Measurements from ENCODE around the gene NRG2. TPM values are rescaled to one million over a fixed set of nuclear protein-coding genes. Genes with fewer than 3 reads are reported as not detected.

NRG2 gene
- polyA plus RNA-seq, 3 donors, result 2.0 to 4.8 (median 3.1) TPM

GRCh38 chr5:140018096-140018481 lies 25.0 kb downstream of the NRG2 start:
- no peak overlapping the region for H3K27ac ChIP-seq (ENCODE audit: low read depth, low read length)
- WGBS, 3 donors, result 79 to 89% (median 80%) methylated on average over 8 of the region's 8 CpGs

DNA sequence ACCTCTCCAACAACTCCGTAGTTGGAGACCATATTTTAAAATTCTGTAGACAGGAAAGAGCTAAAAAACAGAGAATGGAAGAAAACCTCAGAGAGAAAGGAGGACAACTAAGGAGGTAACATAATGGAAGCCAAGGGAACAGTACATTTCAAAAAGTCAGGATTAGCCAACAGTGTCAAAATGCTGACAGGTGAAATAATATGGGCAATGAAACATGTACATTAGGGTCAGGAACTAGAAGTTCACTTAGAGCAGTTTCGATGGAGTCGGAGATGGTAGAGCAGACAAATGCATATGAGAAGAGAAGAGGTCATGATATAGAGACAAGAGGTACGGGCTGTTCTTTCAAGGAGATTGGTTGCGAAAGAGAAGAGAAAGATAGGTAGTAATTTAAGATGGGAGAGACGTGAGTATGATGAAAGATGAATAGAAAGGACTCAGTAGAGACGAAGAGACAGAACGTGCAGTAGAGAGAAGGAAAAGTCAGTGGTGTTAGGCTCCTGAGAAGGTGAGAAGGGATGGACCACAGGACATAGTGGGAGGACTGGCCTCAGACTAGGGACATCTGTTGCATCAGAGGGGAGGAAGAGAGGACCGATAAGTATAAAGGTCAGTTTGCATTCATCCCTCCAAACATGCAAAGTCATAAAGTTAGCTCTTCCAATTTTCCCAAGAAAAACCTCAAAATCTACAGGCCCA lies 25.6 kb downstream of the NRG2 start:
- WGBS, 3 donors, result 90 to 98% (median 94%) methylated on average over 9 of the region's 9 CpGs

GRCh38 chr5:140015706-140016105 lies 27.4 kb downstream of the NRG2 start:
- WGBS, 3 donors, result 79 to 88% (median 88%) methylated on average over 5 of the region's 5 CpGs
- no peak overlapping the region for H3K27ac ChIP-seq (ENCODE audit: low read depth, low read length)

More for the DNA sequence above, 25.6 kb downstream of the NRG2 start:
- H3K27ac ChIP-seq (ENCODE audit: low read depth, low read length), result no peak overlapping the region

DNA sequence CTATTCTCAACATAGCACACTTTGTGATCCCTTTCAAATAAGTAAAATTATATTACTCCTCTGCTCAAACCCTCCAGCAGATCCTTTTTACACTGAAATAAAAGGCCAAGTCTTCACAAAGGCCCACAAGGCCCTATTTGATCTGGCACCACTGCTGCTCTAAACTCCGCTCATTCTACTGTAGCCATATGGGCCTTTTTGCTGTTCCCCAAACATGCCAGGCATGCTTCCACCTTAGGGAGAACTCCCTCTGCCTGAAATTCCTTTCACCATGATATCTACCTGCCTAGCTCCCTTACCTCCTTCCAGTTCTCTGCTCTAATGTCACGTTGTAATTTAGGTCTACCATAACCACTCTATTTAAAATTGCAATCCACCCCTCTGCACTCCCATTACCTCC lies 28.3 kb downstream of the NRG2 start:
- H3K27ac ChIP-seq (ENCODE audit: low read depth, low read length), result no peak overlapping the region
- WGBS, 3 donors, result 80 to 92% (median 92%) methylated on average over 2 of the region's 2 CpGs

DNA sequence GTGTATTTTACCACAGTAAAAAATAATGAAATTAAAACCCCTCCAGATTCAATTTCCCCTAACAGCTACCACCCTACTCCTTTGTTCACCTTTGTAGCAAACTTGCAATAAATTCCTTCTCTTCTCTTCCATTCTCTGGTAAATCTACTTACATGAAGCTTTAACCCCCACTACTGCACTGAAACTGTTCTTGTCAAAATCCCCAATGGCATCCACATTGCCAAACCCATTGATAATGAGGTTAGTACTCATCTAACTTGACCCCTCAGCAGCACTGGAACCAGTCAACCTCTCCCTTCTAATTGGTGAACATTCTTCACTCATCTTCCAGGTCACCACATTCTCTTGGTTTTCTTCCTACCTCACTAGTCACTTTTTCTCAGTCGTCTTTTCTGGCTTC lies 29.6 kb downstream of the NRG2 start:
- 80 to 86% (median 83%) methylated on average over 1 of the region's 1 CpG for WGBS, 3 donors
- H3K27ac ChIP-seq (ENCODE audit: low read depth, low read length), result no peak overlapping the region

GRCh38 chr5:140012443-140012842 lies 30.7 kb downstream of the NRG2 start:
- H3K27ac ChIP-seq (ENCODE audit: low read depth, low read length), result no peak overlapping the region
- WGBS, 3 donors, result 71 to 95% (median 88%) methylated on average over 1 of the region's 1 CpG

DNA sequence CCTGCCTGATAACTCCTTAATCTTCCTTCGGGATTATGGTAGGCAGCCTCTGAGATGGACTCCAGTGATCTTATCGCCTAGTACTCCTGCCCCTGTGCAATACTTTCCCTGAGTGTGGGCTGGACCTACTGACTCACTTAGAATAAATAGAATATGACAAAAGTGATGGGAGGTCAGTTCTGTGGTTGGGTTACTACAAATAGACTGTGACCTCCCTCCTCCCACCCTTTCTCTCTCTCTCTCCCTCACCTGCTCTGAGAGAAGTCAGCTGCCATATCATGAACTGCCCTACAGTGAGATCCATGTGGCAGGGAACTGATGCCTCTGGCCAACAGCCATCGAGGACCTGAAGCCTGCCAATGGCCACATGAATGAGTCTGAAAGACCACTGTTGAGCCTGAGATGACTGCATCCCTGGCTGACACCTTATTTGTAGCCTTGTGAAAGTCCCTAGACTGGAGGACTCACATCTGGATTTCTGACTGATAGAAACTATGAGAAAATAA lies 31.7 kb downstream of the NRG2 start:
- 65 to 80% (median 76%) methylated on average over 3 of the region's 3 CpGs for WGBS, 3 donors
- H3K27ac ChIP-seq (ENCODE audit: low read depth, low read length), result no peak overlapping the region

DNA sequence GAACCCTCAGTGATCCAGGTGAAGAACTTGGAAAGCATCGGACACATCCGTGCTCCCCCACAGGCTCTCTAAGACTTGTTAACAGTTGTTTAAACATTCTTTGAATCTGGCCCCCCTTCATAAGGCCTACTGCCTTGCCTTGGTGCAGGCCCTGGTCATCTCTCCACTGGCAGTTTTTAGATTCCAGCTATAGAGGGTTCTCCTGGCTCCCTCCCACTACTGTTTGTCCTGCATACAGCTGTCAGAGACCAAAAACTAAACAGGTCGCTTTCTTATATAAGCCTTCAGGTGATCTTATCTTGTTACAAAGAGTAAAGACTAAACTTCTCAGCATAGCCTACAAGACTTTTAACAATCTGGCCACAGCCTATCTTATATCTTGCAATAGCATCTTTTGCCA lies 32.3 kb downstream of the NRG2 start:
- no peak overlapping the region for H3K27ac ChIP-seq (ENCODE audit: low read depth, low read length)
- 85 to 90% (median 88%) methylated on average over 3 of the region's 3 CpGs for WGBS, 3 donors

GRCh38 chr5:140007311-140007710 lies 35.8 kb downstream of the NRG2 start:
- H3K27ac ChIP-seq (ENCODE audit: low read depth, low read length), result no peak overlapping the region
- 84 to 93% (median 88%) methylated on average over 2 of the region's 2 CpGs for WGBS, 3 donors

GRCh38 chr5:140005145-140005591 lies 37.9 kb downstream of the NRG2 start:
- no peak overlapping the region for H3K27ac ChIP-seq (ENCODE audit: low read depth, low read length)
- WGBS, 3 donors, result 81 to 88% (median 84%) methylated on average over 4 of the region's 4 CpGs

- no peak overlapping the region for H3K27ac ChIP-seq (ENCODE audit: low read depth, low read length)
- 67 to 84% (median 83%) methylated on average over 2 of the region's 2 CpGs for WGBS, 3 donors
Measured at GRCh38 chr5:140004174-140004573, 38.9 kb downstream of the NRG2 start.

DNA sequence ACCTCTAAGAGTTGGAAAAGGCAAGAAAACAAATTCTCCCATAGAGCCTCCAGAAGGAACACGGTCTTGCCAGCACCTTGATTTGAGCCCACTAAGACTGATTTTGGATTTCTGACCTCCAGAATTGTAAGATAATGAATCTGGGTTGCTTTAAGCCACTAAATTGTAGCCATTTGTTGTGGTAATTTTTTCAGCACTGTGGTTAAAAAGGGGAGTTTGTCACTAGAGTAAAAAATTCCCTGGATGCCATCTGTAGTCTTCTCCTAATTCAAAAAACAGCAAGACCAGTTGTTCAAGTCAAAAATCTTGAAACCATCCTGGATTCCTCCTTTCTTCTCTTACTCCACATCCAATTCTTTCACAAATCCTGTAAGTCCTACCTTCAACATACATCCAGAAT lies 39.6 kb downstream of the NRG2 start:
- no peak overlapping the region for H3K27ac ChIP-seq (ENCODE audit: low read depth, low read length)
- WGBS, 3 donors, result 83 to 92% (median 91%) methylated on average over 1 of the region's 1 CpG

DNA sequence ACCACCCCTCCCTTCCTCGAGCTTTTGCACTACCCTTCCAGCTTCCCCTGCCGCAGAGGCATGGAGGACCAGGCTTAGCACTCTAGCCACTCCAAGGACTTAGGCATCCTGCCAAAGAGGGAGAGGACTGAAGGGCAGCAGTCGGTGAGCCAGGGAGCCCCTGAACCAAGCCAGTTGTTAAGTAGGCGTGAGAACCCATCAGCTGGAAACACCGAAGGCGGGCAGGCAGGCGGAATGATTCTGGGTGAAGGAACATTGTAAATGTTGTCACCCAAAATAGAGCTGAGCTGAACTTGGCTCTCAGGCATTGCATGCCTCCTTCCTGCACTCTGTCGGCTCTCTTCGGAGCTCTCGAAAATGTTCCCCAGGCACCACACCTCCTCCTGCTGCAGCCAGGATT lies 42.8 kb downstream of the NRG2 start:
- no peak overlapping the region for H3K27ac ChIP-seq (ENCODE audit: low read depth, low read length)
- WGBS, 3 donors, result 43 to 83% (median 81%) methylated on average over 10 of the region's 10 CpGs

DNA sequence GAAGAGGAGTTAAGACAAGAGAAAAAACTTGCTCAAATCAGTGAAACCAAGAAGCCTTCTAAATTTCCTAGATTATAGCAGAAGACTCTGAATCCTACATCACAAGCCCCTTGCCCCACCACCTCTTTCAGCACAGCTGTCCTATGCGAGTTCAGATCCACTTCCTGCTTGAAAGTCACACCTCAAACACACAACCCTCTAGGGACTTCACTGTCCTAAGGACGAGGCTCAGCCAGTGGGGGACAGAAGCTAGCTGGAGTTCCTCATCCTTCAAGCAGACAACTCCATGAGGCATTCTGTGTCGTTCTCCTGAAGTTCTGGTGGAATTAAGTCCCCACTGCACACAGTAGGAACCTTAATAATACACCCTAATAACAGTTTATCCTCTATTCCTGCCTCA lies 44.3 kb downstream of the NRG2 start:
- no peak overlapping the region for H3K27ac ChIP-seq (ENCODE audit: low read depth, low read length)
- WGBS, 3 donors, result 50 to 82% (median 59%) methylated on average over 3 of the region's 3 CpGs

- H3K27ac ChIP-seq (ENCODE audit: low read depth, low read length), result no peak overlapping the region
- WGBS, 3 donors, result 96 to 100% (median 96%) methylated on average over 1 of the region's 1 CpG
Measured at GRCh38 chr5:139997276-139997675, 45.8 kb downstream of the NRG2 start.

DNA sequence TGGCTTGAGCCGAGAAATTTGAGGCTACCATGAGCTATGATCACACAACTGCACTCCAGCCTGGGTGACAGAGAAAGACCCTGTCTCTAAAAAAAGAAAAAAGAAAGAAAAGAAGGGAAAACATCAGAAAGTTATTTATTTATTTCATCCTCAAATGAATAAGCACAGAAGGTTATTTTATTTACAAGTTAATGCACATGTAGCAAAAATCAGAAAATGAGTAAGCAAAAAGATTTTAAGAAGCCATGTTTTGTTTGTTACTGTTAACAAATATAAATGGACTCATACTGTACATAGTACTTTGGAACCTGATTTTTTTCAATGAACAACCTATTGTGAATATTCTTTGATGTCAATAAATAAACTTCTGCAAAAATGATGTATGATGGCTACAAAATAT lies 47.2 kb downstream of the NRG2 start:
- no peak overlapping the region for H3K27ac ChIP-seq (ENCODE audit: low read depth, low read length)
- WGBS, 3 donors, result 90 to 94% (median 92%) methylated on average over 1 of the region's 1 CpG

GRCh38 chr5:139994234-139994633 lies 48.9 kb downstream of the NRG2 start:
- 63 to 88% (median 78%) methylated on average over 1 of the region's 1 CpG for WGBS, 3 donors
- no peak overlapping the region for H3K27ac ChIP-seq (ENCODE audit: low read depth, low read length)

GRCh38 chr5:139985733-139986132 lies 57.4 kb downstream of the NRG2 start:
- WGBS, 3 donors, result 71 to 84% (median 72%) methylated on average over 3 of the region's 3 CpGs

DNA sequence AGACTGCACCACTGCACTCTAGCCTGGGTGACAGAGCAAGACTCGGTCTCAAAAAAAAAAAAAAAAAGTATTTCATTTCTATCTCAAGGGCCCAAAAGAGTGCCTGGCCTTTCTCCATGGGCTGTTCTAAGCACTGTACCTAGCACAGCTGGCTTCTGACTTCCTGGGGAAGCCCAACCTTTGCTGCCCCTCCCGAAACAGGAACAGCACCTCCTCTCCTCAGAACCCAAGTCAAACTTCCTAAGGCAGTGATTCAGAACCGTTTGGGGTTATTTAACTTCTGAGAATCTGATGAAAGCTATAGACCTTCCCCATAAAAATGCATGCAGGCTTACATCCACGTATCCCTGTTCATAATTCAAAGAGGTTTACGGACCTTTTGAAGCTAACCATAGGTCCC lies 57.8 kb downstream of the NRG2 start:
- H3K27ac ChIP-seq (ENCODE audit: low read depth, low read length), result no peak overlapping the region
- 41 to 77% (median 50%) methylated on average over 5 of the region's 5 CpGs for WGBS, 3 donors

More at GRCh38 chr5:139985733-139986132, 57.4 kb downstream of the NRG2 start:
- H3K27ac ChIP-seq (ENCODE audit: low read depth, low read length), result no peak overlapping the region

DNA sequence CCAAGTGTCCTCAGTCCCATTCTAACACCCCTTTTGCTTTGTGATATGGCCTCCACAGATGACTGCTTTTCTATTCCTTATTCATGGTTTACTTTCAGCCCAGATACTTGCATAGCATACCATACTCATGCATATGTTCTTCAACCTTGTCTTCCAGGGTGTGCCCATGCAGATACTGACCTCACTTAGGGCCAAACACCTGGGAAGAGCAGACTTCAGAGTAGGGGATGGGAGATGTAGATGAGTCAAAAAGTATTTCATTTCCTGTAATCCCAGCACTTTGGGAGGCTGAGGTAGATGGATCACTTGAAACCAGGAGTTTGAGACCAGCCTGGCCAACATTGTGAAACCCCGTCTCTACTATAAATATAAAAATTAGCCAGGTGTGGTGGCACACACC lies 58.3 kb downstream of the NRG2 start:
- WGBS, 3 donors, result 94 to 98% (median 96%) methylated on average over 1 of the region's 1 CpG

DNA sequence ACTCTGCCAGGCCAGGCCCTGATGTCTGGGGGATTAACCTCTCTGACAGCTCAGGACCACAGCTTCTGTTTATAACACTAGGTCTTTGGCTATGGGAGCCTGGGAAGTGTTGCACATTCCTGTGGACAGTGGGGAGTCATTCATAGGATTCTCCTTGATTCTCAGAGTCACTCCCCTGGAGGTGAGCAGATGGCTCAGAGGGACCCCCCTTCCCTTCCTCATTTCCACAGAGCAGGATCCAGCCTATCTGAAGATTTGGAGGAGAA lies 60.2 kb downstream of the NRG2 start:
- H3K27ac ChIP-seq (ENCODE audit: low read depth, low read length), result no peak overlapping the region

More for the DNA sequence above, 58.3 kb downstream of the NRG2 start:
- H3K27ac ChIP-seq (ENCODE audit: low read depth, low read length), result no peak overlapping the region
